PC-9 (cell line): Measurements from ENCODE around the gene TLE1.

ENCODE experiments used
- CTCF ChIP-seq: fragments of 200-600 bp; sonication (generic); conservative IDR thresholded peaks from 2 replicates; pipeline ENCODE4 v1.6.1; 2017; ENCODE audit warnings: mixed run types, antibody characterized with exemption, mild to moderate bottlenecking, moderate library complexity
- EZH2 ChIP-seq: fragments of 200-600 bp; sonication (generic); IDR thresholded peaks from 2 replicates; pipeline ENCODE4 v1.8.0; 2017; ENCODE audit warnings: antibody characterized with exemption, low read depth

GRCh38 chr9:81535542-81536241 lies 153.7 kb downstream of the TLE1 start:
- no peak for TF ChIP-seq CTCF
- TF ChIP-seq EZH2 = no peak
